HTR-8/SVneo (cell line): Measurements from ENCODE around the gene USP48.
"Not testable (repeated sequence)": the region's sequence is repeated elsewhere in the genome, so short reads cannot be mapped to it uniquely, and the experiment has no call there.

Experiments used
- DNase-seq: peaks from one replicate; pipeline ENCODE4 v3.0.0; 2011; ENCODE audit warnings: low spot score, mixed read lengths; ENCODE audit not compliant: insufficient read length
- FAIRE-seq: peaks from 2 replicates; lab custom pipeline; 2011; peaks lifted over from hg19 to GRCh38; lab: Jason Lieb, UNC

USP48 gene

GRCh38 chr1:21815724-21816321 is 32.9 kb upstream of the USP48 start:
- FAIRE-seq (no peak), DNase-seq (no peak)

DNA sequence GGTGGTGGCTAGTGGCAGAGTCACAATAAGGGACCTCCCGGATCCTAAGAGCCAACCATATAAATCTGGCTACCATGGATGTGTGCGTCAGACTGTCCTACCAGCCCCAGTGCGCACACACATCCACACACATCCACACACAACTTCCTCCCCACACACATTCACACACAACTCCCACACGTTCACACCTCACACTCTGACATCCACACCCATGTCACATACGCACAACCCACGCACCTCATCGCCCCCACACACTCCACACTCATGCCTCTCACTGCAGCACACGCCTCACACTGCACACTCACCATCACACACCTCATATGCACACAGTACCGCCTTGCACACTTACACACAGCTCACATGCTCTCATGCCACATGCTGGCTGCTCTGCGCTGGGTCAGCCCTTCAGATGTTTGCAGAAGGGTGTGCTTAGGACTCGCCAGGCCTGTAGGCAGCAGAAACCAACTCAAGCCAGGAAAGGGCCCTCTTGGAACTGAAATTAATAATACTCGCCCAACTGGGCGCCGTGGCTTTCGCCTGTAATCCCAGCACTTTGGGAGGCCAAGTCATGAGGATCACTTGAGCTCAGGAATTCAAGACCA is 32.1 kb upstream of the USP48 start:
- DNase-seq (no peak), FAIRE-seq (peak; percentile 86)

DNA sequence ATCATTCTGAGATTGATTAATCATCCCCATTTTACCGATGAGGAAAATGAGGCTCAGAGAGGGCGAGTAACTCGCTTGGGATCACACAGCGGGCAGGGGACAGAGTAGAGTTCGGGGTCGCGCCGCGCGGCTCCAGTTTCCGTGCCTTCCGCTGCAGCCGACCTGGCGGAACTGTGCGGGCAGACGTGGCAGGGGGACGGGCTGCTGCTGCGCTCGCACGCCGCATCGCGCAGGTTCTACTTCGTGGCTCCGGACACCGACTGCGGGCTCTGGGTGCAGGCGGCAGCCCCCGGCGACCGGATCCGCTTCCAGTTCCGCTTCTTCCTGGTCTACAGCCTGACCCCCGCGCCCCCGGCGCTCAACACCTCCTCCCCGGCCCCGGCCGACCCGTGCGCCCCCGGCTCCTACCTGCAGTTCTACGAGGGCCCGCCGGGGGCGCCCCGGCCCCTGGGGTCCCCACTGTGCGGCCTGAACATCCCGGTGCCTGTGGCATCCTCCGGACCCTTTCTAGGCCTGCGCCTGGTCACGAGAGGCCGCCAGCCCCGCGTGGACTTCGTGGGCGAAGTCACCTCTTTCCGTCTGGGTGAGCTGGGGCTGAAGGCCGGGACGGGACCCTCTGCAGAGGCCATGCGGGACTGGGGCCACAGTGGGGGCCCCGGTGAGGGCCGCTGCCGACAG is 31.4 kb upstream of the USP48 start:
- no peak for DNase-seq

DNA sequence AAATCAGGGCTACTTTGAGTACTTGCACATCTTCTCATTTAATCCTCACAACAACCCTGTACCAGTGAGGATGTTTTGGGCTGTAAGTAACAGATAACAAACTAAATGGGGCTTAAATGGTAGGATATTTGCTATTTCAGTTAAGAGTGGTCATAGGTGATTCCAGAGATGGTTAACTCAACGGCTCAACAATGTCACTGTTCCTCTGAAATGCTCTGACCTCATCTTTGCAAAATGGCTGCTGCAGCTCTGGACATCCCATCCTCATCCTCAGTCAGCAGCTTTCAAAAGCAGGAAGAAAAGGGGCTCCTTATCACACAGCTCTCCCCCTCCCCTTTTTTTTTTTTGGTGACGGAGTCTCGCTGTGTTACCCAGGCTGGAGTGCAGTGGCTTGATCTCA is 30.6 kb upstream of the USP48 start:
- DNase-seq (no peak), FAIRE-seq (no peak)

More for the DNA sequence above, 31.4 kb upstream of the USP48 start:
- no peak for FAIRE-seq

GRCh38 chr1:21811875-21812305 is 28.9 kb upstream of the USP48 start, which contains the start of gene LDLRAD2:
Gene LDLRAD2 (plus strand): TSS chr1:21812265. CDS start chr1:21812452, 187 bp downstream.
- FAIRE-seq (no peak), DNase-seq (no peak)

- DNase-seq (no peak), FAIRE-seq (no peak)
Observed at GRCh38 chr1:21804536-21804935, 21.6 kb upstream of the USP48 start.

- no peak for DNase-seq
- no peak for FAIRE-seq
Observed at GRCh38 chr1:21801100-21801499, 18.2 kb upstream of the USP48 start.

- FAIRE-seq (no peak), DNase-seq (no peak)
Observed at GRCh38 chr1:21799730-21800129, 16.8 kb upstream of the USP48 start.

DNA sequence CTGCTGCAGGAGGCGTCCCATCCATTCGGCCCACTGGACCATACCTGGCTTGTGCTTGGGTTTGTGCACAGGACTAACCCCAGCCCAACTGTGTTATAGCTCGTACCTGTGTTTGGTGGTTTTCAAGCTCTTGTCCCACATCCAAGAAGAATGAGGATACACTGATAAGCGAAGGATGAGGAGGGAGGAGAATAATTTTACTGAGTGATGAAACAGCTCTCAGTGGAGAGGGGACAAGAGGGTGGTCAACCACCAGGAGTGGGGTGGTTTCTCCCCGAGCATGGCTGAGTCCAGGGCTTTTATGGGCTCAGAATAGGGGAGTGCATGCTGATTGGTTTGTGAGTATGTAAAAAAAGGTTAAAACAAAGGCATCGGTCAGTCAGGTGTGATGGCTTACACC is 12.1 kb upstream of the USP48 start:
- no peak for FAIRE-seq
- no peak for DNase-seq

GRCh38 chr1:21794656-21795055 is 11.7 kb upstream of the USP48 start:
- FAIRE-seq: no peak
- no peak for DNase-seq

- no peak for DNase-seq
- FAIRE-seq: no peak
Observed at GRCh38 chr1:21793104-21793503, 10.2 kb upstream of the USP48 start.

DNA sequence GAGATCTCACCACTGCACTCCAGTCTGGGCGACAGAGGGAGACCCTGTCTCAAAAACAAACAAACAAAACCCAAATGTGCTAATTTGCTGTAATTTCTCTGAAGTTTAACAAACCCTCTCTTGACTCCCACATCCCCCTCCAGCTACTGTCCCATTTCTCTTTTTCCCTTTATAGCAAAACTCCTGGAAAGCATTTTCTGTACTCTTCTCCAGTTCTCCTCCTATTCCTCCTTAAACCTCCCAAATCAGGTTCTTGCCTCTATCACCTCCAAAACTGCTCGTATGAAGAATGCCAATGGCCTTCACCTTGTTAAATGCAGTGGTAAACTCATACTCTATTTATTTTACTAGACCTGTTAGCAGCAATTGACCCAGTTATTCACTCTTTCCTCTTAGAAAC is 3.7 kb upstream of the USP48 start:
- FAIRE-seq: no peak

GRCh38 chr1:21785764-21786163 is 2.8 kb upstream of the USP48 start:
- not testable (repeated sequence) for FAIRE-seq, DNase-seq

More for the DNA sequence above, 3.7 kb upstream of the USP48 start:
- no peak for DNase-seq

DNA sequence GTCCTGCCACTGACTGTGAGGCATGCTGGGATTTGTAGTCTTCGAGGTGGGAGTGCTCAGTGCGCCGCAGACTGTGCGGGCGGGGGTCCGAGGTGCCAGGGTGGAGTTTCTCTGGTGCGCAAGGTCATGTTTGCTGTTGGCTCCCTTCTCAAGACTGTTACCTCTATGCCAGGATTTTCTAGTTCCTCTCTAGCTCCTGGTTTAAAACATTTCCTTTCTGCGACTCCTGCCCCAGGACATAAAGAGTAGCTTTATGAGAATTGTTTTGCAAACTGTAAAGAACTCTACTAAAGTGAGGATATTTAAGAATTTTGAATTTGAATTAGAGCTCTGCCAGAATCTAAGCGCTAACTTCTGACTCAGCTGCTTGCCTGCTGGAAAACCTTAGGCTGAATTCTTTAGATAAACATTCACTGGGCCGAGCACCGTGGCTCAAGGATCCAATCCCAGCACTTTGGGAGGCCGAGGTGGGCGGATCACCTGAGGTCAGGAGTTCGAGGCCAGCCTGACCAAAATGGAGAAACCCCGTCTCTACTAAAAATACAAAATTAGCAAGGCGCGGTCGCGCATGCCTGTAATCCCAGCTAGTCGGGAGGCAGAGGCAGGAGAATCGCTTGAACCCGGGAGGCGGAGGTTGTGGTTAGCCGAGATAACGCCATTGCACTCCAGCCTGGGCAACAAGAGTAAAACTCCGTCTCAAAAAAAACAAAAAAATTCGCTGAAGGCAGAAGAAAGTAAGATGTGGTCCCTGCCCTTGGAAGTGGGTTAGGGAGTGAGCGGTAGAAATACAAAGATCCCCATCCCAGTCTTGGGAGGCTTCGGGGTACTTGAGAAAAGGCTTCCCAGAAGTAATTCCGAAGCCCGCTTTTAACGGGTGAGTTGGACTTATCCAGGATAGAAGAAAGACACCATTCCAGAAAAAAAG is 992 bp upstream of the USP48 start:
- FAIRE-seq (peak; percentile 89), DNase-seq (no peak)

DNA sequence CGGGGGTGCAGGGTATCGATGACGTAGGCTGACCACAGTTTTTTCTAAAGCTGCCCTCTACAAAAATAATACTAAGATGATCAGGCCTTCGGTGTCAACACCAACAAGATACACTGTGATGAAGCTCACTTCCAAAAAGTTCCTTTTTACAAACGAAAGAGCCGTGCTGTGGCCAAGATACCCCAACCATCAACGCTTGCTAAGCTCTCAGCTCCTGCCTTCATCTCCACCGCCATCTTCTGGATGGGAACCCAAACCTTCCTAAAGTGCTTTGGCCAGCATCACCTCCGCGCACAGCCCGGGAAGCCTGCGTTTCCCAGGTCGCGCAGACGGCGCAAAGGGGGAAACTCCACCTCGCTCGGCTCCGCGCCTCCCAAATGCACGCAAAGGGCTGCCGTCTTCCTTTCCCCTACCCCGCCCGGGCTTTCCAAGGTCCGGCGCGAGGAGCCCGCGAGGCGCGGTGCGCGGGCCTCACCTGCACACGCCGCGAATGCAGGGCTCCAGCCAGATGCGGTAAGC is 541 bp downstream of the USP48 start:
- FAIRE-seq (no peak), DNase-seq (peak; percentile 15)

DNA sequence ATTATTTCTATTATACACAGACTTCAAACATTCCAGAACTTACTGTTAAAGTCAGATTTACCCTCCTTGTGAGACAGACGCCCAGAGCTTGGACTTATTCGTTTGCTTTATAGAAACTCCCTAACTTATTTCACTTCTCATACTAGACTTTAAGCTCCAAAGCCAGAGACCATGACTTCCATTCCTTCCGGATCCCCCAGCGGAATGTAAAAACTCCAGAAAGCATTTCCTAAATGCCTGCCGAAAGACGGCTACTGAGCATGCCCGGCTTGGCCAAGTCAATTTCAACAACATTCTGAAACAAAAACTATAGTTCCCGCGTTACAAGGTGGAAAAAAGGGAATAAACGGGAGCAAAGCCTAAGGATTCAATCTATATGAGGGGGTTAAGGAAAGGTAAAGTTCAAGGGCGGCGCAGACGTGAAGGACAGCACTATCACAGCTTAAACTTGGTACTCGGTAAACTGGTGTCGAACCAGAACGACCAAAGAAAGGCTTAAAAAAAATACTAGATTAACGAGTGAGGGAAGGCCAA is 1.1 kb downstream of the USP48 start:
- DNase-seq: peak; percentile 12
- no peak for FAIRE-seq

- DNase-seq: no peak
- no peak for FAIRE-seq
Observed at GRCh38 chr1:21779613-21780521, 3.1 kb downstream of the USP48 start.

DNA sequence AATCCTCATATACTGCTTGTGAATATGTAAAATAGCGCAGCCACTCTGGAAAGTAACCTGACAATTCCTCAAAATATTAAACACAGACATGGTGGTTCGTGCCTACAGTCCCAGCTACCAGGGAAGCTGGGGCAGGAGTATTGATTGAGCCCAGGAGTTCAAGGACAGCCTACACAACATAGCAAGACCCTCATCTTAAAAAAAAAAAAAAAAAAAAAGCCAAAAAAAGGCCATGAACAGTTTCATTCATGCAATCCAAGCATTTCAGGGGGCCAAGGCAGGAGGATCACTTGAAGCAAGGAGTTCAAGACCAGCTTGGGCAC is 4.6 kb downstream of the USP48 start:
- FAIRE-seq (no peak), DNase-seq (no peak)

GRCh38 chr1:21776925-21777324 is 6.0 kb downstream of the USP48 start:
- FAIRE-seq, DNase-seq: not testable (repeated sequence)
